ENCODE measurements around the gene HNRNPH1.
A peak's percentile ranks its signal among the peaks of the same experiment; 100 is the strongest.

The HNRNPH1 gene

DNA sequence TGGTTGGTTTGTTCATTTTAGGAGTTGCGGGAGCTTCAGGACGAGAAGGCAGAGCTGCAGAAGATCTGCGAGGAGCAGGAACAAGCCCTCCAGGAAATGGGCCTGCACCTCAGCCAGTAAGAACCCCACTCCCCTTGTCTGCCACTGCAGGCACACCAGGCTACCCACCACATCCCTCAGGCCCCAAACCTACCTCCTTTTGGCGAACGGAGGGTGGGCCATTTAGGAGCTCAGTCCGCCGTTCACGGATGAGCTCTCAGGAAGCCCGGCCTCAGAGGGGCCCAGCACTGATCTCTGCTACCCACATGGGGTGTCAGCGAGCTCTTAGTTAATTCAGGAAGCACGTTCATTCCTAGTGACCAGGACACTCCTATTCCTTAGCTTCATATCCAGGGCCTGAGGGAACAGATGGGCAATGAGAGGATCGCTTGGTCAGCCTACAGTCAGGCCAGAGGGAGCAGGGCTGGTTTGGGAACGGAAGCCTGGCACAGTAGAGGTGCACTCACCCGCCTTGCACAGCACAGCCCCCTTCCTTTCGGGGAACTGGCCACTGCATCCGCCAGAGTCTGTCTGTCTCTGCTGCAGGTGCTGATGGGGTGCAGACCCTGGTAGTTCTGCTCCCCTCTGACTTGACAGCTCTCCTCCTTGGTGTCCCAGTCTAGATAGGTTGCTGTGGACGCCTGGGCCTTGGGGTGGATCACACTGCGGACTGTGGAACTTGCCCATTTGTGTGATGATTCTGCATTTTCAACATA is 21.4 kb downstream of the HNRNPH1 start:
- no peak for DNase-seq

DNA sequence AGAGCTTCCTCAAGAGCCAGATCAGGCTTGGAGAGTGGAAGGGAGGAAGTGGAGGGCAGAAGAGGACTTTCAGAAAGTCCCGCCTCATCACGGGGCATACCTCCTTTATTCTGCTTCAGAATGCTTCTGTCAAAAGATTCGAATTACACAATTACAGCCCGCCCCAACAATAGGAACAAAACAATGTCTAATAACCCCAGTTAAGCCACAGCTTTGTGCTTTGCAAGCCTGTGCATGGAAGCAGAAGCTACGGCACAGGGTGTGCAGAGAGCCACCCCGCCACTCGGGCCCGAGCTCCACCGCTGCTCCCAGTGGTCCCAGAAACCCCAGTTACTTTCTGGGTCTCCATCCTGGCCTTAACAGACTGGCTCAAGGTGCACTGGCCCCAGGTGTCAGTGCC is 23.5 kb downstream of the HNRNPH1 start:
- no peak for DNase-seq

DNA sequence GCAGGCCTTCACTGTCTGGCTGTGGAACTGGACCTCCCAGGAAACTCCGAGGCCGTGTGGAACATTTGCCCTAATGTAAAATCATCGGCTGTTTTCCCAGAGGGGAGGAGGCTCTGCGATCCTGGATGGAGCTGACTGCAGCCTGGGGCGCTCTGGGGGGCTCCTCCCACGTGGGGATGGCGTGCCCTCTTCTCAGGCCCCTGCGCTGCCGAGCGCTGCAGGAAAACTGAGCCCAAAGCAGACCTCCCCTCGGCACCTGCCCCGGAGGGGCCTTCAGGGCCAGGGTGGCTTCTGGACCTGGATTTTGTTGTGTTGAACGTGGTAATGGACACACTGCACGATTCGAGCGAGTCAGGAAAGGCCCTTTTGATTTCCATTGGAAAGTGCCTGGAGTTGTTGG is 23.9 kb downstream of the HNRNPH1 start:
- DNase-seq: no peak

DNA sequence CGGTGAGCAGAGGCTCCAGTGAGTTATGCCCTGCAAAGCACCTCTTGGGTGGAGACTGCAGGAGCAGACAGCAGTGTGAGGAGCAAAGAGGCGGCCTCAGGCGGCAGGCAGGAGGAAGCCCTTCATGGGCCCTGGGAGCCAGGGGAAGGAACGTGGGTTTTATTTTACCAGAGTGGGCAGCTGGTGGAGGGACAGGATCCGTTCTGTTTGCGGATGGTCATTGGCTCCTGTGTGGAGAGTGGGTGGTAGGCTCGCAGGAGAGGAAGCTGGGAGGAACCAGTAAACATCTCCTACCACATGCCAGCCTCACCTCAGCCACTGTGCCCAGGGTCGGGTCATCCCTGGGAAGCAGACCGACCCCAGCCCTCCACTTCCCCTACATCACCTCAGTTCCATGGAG is 24.4 kb downstream of the HNRNPH1 start:
- DNase-seq: no peak

DNA sequence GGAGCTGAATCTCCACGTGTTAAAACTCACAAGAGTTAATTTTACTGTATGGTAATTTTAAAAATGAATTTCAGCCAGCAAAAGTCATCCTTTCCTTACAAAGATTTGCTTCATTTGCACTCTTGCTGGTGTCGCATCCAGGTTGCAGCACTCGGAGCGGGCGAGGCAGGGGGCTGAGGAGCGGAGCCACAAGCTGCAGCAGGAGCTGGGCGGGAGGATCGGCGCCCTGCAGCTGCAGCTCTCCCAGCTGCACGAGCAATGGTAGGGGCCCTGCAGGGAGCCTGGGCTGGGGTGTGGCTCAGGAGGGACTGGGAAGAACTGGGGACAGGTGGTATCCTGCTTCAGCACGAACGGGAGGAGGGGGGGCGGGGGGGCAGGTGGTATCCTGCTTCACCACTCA is 27.1 kb downstream of the HNRNPH1 start:
- peak; percentile 70 for DNase-seq

DNA sequence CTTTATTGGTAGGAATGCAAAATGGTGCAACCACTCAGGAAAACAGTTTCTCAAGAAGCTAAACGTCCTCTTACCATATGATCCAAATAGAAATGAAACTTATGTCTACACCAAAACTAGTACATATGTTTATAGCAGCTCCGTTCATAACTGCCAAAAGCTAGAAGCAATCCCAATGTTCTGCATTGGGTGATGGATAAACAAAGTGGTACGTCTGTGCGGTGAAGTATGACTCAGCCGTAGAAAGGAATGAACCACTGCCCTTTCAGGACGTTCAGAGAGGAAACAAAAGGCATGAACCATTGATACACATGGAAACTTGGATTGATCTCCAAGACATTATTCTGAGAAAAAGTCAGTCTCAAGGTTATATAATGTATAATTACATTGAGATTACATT is 27.6 kb downstream of the HNRNPH1 start:
- no peak for DNase-seq

GRCh38 chr5:179588166-179588565 is 35.3 kb downstream of the HNRNPH1 start:
- no peak for DNase-seq

GRCh38 chr5:179585941-179586401 is 37.5 kb downstream of the HNRNPH1 start:
- DNase-seq: no peak

GRCh38 chr5:179577286-179577960 is 46.0 kb downstream of the HNRNPH1 start:
- DNase-seq: no peak

- DNase-seq: no peak
Observed at GRCh38 chr5:179572386-179572785, 51.1 kb downstream of the HNRNPH1 start.

GRCh38 chr5:179568721-179569120 is 54.8 kb downstream of the HNRNPH1 start:
- no peak for DNase-seq

GRCh38 chr5:179564526-179564925 is 58.9 kb downstream of the HNRNPH1 start:
- no peak for DNase-seq

Data from NCI-H510A (cell line).